Caco-2 (cell line): ENCODE data around the gene AGMO. TPM values are rescaled to one million over a fixed set of nuclear protein-coding genes. Genes with fewer than 3 reads are reported as not detected.

Experiments
- BruUV-seq: library from RNA; stranded (reverse); fragments of 400-500 nt; replicated peaks from 2 replicates; lab custom pipeline; 2021; lab: Mats Ljungman, UMichigan
- CTCF ChIA-PET: fragments of 300-600 bp; sonication (Branson Sonifier 250); formaldehyde crosslinking; loops from one replicate; lab custom pipeline; 2022; ENCODE audit warnings: antibody characterized with exemption; lab: Charles Lee
- POLR2A ChIA-PET: fragments of 300-600 bp; sonication (Branson Sonifier 250); formaldehyde crosslinking; loops from one replicate; lab custom pipeline; 2022; ENCODE audit warnings: antibody characterized with exemption; lab: Charles Lee
- DNase-seq, 2 experiments: peaks; one replicate each; pipeline versions ENCODE4 v3.0.0 to v3.0.0-alpha.2; 2020 to 2022
- H3K27me3 ChIP-seq: replicated peaks from 2 replicates; pipeline ENCODE4 v1.6.0; 2011; ENCODE audit warnings: low read length; ENCODE audit not compliant: control insufficient read depth, insufficient read depth
- H3K36me3 ChIP-seq: 2 replicates; pipeline ENCODE4 v1.5.1; 2011; ENCODE audit warnings: low read length; ENCODE audit not compliant: control insufficient read depth, insufficient read depth
- H3K4me1 ChIP-seq: fragments of 250-450 bp; sonication (Bioruptor Pico); 2 replicates; pipeline ENCODE4 v1.5.1; 2020; ENCODE audit warnings: mild to moderate bottlenecking
- H3K4me3 ChIP-seq: 2 replicates; pipeline ENCODE4 v1.5.1; 2011; ENCODE audit warnings: low read depth, mild to moderate bottlenecking, control low read depth, low read length
- H3K9me3 ChIP-seq: fragments of 250-450 bp; sonication (Bioruptor Pico); 2 replicates; pipeline ENCODE4 v1.5.1; 2020; ENCODE audit warnings: mild to moderate bottlenecking, moderate library complexity
- H3K27ac Mint-ChIP-seq: one replicate; pipeline ENCODE4 v1.8.0; 2022; ENCODE audit warnings: mixed read lengths; ENCODE audit not compliant: unreplicated experiment
- H3K27me3 Mint-ChIP-seq: one replicate; pipeline ENCODE4 v1.8.0; 2022; ENCODE audit warnings: mixed read lengths; ENCODE audit not compliant: insufficient read depth, unreplicated experiment
- H3K36me3 Mint-ChIP-seq: one replicate; pipeline ENCODE4 v1.8.0; 2022; ENCODE audit warnings: mild to moderate bottlenecking, mixed read lengths; ENCODE audit not compliant: insufficient read depth, unreplicated experiment
- H3K4me1 Mint-ChIP-seq: one replicate; pipeline ENCODE4 v1.8.0; 2022; ENCODE audit warnings: low read depth, mixed read lengths; ENCODE audit not compliant: unreplicated experiment
- H3K4me3 Mint-ChIP-seq: one replicate; pipeline ENCODE4 v1.8.0; 2022; ENCODE audit warnings: mild to moderate bottlenecking, moderate library complexity, mixed read lengths; ENCODE audit not compliant: unreplicated experiment
- H3K9me3 Mint-ChIP-seq: one replicate; pipeline ENCODE4 v1.8.0; 2022; ENCODE audit warnings: mixed read lengths; ENCODE audit not compliant: unreplicated experiment
- CTCF ChIP-seq, 2 experiments: fragments of 200-600 bp in 1 of 2; IDR thresholded peaks; 1 replicate in 1 of 2; 2 replicates in 1 of 2; pipeline versions ENCODE4 v1.5.1 to v1.8.0; 2011 to 2022; ENCODE audit warnings: antibody characterized with exemption in 1 of 2, control low read depth in 1 of 2, inconsistent platforms in 1 of 2, low read depth in 1 of 2, low read length in 1 of 2, mild to moderate bottlenecking in 1 of 2, moderate library complexity in 1 of 2; ENCODE audit not compliant: insufficient read depth in 1 of 2, severe bottlenecking in 1 of 2, unreplicated experiment in 1 of 2
- intact Hi-C: fragments of 100-400 bp; cut with micrococcal nuclease; formaldehyde crosslinking; loops from one replicate; pipeline ENCODE4 v1.10.0; 2022; ENCODE audit not compliant: unreplicated experiment
- total RNA-seq: library from RNA; stranded (reverse); gene quantifications from 2 replicates; pipeline ENCODE4 v1.2.3, GENCODE V29; 2022

The AGMO gene
- total RNA-seq, 1 experiment from 2014 or later = 0.16 TPM

DNA sequence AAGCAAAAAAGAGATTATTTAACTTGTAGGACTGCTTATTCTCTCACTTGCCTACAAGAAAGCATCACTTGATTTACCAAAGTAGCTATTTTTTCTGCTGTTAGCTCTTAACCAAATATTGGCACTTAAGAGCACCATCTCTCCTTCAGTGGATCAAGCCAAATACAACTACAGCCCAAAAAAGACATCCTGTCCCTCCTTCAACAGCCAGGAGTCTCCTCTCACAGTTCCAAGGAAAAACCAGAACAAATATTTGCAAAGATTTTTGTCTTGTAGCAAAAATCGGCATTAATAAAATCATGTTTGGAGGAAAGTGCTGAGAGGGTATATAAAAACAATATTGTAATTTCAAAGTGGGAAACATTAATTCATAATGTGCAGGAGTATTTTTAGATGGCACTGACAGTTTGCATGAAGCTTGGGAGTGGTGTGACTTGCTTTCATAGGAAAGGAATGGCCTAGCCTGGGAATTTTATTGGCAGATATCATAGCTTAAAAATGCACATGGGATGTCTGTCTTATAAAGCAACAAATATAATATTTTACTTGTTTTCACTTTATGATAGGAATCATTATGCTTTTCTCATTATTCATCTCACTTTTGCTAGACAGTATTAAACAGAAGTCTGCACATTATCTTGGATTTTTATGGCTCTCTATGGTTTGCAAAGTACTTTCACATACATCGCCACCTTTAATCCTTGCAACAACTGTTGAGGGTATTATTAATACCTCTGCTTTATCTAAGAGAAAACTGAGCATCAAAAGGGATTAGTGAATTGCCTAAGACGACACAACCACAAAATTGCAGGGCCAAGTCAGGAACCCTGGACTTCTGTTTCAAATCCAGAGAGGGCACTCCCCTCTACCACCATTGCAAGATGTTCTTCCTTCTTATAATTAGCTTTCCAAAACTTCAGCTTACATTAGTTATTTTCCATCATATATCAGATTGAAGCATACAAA, 103.5 kb downstream of the AGMO start:
- DNase-seq = no peak
- Mint-ChIP-seq H3K4me3 (no peak overlapping the region), H3K4me1 (no peaks in the 10 kb centered on the region), H3K9me3 (no peaks in the 10 kb centered on the region), H3K27ac (no peak overlapping the region), H3K36me3 (no peaks in the 10 kb centered on the region), H3K27me3 (no peaks in the 10 kb centered on the region)
- intact Hi-C loops = no loop called here
- ChIA-PET POLR2A (no interaction called here), CTCF (interaction anchor here (0.6 kb wide), 1 partner anchor 612 kb away, joined by 3 read pairs; no protein-coding TSS in a partner anchor)
- H3K27me3 ChIP-seq = no peaks in the 10 kb centered on the region; the same call in 1 of the 2 replicates
- no peak for TF ChIP-seq CTCF (IDR thresholded peaks at IDR 0.05; ENCODE audit: insufficient read depth in 1 of 2, low read depth in 1 of 2, low read length in 1 of 2, severe bottlenecking in 1 of 2, unreplicated experiment in 1 of 2)
- H3K4me1 ChIP-seq = no peaks in the 10 kb centered on the region
- H3K4me3 ChIP-seq = no peak overlapping the region
- no TSS peak for BruUV-seq
- H3K36me3 ChIP-seq = no peaks in the 10 kb centered on the region
- H3K9me3 ChIP-seq = no peaks in the 10 kb centered on the region

DNA sequence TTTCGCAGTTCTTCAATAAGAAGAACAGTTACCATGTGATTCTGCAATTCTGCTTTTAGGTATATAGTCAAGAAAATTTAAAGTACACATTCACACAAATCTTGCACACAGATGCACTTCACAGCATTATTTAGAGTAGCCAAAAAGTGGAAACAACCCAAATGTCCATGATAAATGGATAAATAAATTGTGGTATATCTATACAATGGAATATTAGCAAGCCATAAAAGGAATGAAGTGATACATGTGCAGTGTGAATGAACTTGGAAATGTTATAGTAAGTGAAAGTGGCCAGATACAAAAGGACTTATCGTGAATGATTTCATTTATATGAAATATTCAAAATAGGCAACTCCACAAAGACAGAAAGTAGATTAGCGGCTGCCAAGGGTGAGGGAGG, 109.1 kb downstream of the AGMO start:
- Mint-ChIP-seq H3K4me1 (no peaks in the 10 kb centered on the region), H3K9me3 (no peaks in the 10 kb centered on the region), H3K4me3 (no peak overlapping the region), H3K27ac (no peak overlapping the region), H3K27me3 (no peaks in the 10 kb centered on the region), H3K36me3 (no peaks in the 10 kb centered on the region)
- ChIA-PET CTCF (no interaction called here), POLR2A (no interaction called here)
- no peak for TF ChIP-seq CTCF (IDR thresholded peaks at IDR 0.05; ENCODE audit: insufficient read depth in 1 of 2, low read depth in 1 of 2, low read length in 1 of 2, severe bottlenecking in 1 of 2, unreplicated experiment in 1 of 2)
- Histone ChIP-seq H3K4me3 (no peak overlapping the region), H3K4me1 (no peaks in the 10 kb centered on the region), H3K27me3 (no peaks in the 10 kb centered on the region; the same call in 1 of the 2 replicates), H3K9me3 (no peaks in the 10 kb centered on the region), H3K36me3 (no peaks in the 10 kb centered on the region)
- intact Hi-C loops = no loop called here
- no peak for DNase-seq
- no TSS peak for BruUV-seq

GRCh38 chr7:15446722-15447121, 115.1 kb downstream of the AGMO start:
- Mint-ChIP-seq H3K4me3 (no peak overlapping the region), H3K27me3 (no peaks in the 10 kb centered on the region), H3K9me3 (no peaks in the 10 kb centered on the region), H3K4me1 (no peaks in the 10 kb centered on the region), H3K36me3 (no peaks in the 10 kb centered on the region), H3K27ac (no peak overlapping the region)
- H3K4me1 ChIP-seq = no peaks in the 10 kb centered on the region
- intact Hi-C loops = no loop called here
- ChIA-PET CTCF (no interaction called here), POLR2A (no interaction called here)
- H3K27me3 ChIP-seq = no peaks in the 10 kb centered on the region
- H3K4me3 ChIP-seq = no peak overlapping the region
- TF ChIP-seq CTCF (IDR thresholded peaks at IDR 0.05; ENCODE audit: insufficient read depth in 1 of 2, low read depth in 1 of 2, low read length in 1 of 2, severe bottlenecking in 1 of 2, unreplicated experiment in 1 of 2) = no peak
- BruUV-seq = no TSS peak
- H3K9me3 ChIP-seq = no peaks in the 10 kb centered on the region; the same call in 1 of the 2 replicates
- no peak for DNase-seq
- no peaks in the 10 kb centered on the region for H3K36me3 ChIP-seq
